ENCODE results near the gene DENND1A.
"Not testable (repeated sequence)": the region's sequence is repeated elsewhere in the genome, so short reads cannot be mapped to it uniquely, and the experiment has no call there.

Gene DENND1A

GRCh38 chr9:123946101-123946821 is 16.3 kb upstream of the DENND1A start:
- H3K4me3 ChIP-seq (ENCODE audit: low read length in 2 of 2) = no peak overlapping the region
- H3K27me3 ChIP-seq (ENCODE audit: control insufficient read depth in 1 of 2, insufficient read depth in 2 of 2, low read length in 2 of 2) = peaks cover 0 to 2% of the 10 kb centered on the region in 2 donors
- H3K9ac ChIP-seq (ENCODE audit: low read length in 2 of 2) = no peak overlapping the region

GRCh38 chr9:123945532-123945931 is 15.6 kb upstream of the DENND1A start:
- Histone ChIP-seq H3K4me3 (ENCODE audit: low read length in 2 of 2) (no peak overlapping the region), H3K36me3 (ENCODE audit: control insufficient read depth in 2 of 2, insufficient read depth in 2 of 2, low read length in 2 of 2) (no peaks in the 10 kb centered on the region), H3K27ac (ENCODE audit: low read length) (no peak overlapping the region), H3K27me3 (ENCODE audit: control insufficient read depth in 1 of 2, insufficient read depth in 2 of 2, low read length in 2 of 2) (peaks cover 0 to 3% of the 10 kb centered on the region in 2 donors), H3K9ac (ENCODE audit: low read length in 2 of 2) (no peak overlapping the region), H3K9me3 (ENCODE audit: control insufficient read depth in 2 of 2, low read length in 2 of 2) (no peaks in the 10 kb centered on the region), H3K4me1 (ENCODE audit: control insufficient read depth, insufficient read depth, low read length) (no peaks in the 10 kb centered on the region)

More at GRCh38 chr9:123946101-123946821, 16.3 kb upstream of the DENND1A start:
- Histone ChIP-seq H3K9me3 (ENCODE audit: control insufficient read depth in 2 of 2, low read length in 2 of 2) (no peaks in the 10 kb centered on the region), H3K4me1 (ENCODE audit: control insufficient read depth, insufficient read depth, low read length) (no peaks in the 10 kb centered on the region), H3K27ac (ENCODE audit: low read length) (no peak overlapping the region), H3K36me3 (ENCODE audit: control insufficient read depth in 2 of 2, insufficient read depth in 2 of 2, low read length in 2 of 2) (no peaks in the 10 kb centered on the region)

GRCh38 chr9:123944464-123944863 is 14.5 kb upstream of the DENND1A start:
- not testable (repeated sequence) for H3K9ac ChIP-seq (ENCODE audit: low read length in 2 of 2); H3K27me3 ChIP-seq (ENCODE audit: control insufficient read depth in 1 of 2, insufficient read depth in 2 of 2, low read length in 2 of 2); H3K36me3 ChIP-seq (ENCODE audit: control insufficient read depth in 2 of 2, insufficient read depth in 2 of 2, low read length in 2 of 2); H3K4me1 ChIP-seq (ENCODE audit: control insufficient read depth, insufficient read depth, low read length); H3K27ac ChIP-seq (ENCODE audit: low read length); H3K4me3 ChIP-seq (ENCODE audit: low read length in 2 of 2); H3K9me3 ChIP-seq (ENCODE audit: control insufficient read depth in 2 of 2, low read length in 2 of 2)

GRCh38 chr9:123943671-123944070 is 13.7 kb upstream of the DENND1A start:
- Histone ChIP-seq H3K4me3 (ENCODE audit: low read length in 2 of 2) (no peak overlapping the region), H3K36me3 (ENCODE audit: control insufficient read depth in 2 of 2, insufficient read depth in 2 of 2, low read length in 2 of 2) (no peaks in the 10 kb centered on the region), H3K9ac (ENCODE audit: low read length in 2 of 2) (no peak overlapping the region), H3K27ac (ENCODE audit: low read length) (no peak overlapping the region), H3K27me3 (ENCODE audit: control insufficient read depth in 1 of 2, insufficient read depth in 2 of 2, low read length in 2 of 2) (peaks cover 0 to 5% of the 10 kb centered on the region in 2 donors), H3K4me1 (ENCODE audit: control insufficient read depth, insufficient read depth, low read length) (no peaks in the 10 kb centered on the region), H3K9me3 (ENCODE audit: control insufficient read depth in 2 of 2, low read length in 2 of 2) (no peaks in the 10 kb centered on the region)

- H3K9me3 ChIP-seq (ENCODE audit: control insufficient read depth in 2 of 2, low read length in 2 of 2) = no peaks in the 10 kb centered on the region
- H3K4me1 ChIP-seq (ENCODE audit: control insufficient read depth, insufficient read depth, low read length) = no peaks in the 10 kb centered on the region
- H3K27me3 ChIP-seq (ENCODE audit: control insufficient read depth in 1 of 2, insufficient read depth in 2 of 2, low read length in 2 of 2) = peaks cover 0 to 10% of the 10 kb centered on the region in 2 donors
- no peak overlapping the region for H3K9ac ChIP-seq (ENCODE audit: low read length in 2 of 2)
- H3K27ac ChIP-seq (ENCODE audit: low read length) = no peak overlapping the region
- no peak overlapping the region for H3K4me3 ChIP-seq (ENCODE audit: low read length in 2 of 2)
- no peaks in the 10 kb centered on the region for H3K36me3 ChIP-seq (ENCODE audit: control insufficient read depth in 2 of 2, insufficient read depth in 2 of 2, low read length in 2 of 2)
These were observed 12.6 kb upstream of the DENND1A start for GRCh38 chr9:123942542-123942941.

- no peak overlapping the region for H3K4me3 ChIP-seq (ENCODE audit: low read length in 2 of 2)
- peaks cover 0 to 10% of the 10 kb centered on the region in 2 donors for H3K27me3 ChIP-seq (ENCODE audit: control insufficient read depth in 1 of 2, insufficient read depth in 2 of 2, low read length in 2 of 2)
- H3K4me1 ChIP-seq (ENCODE audit: control insufficient read depth, insufficient read depth, low read length) = no peaks in the 10 kb centered on the region
- H3K9me3 ChIP-seq (ENCODE audit: control insufficient read depth in 2 of 2, low read length in 2 of 2) = no peaks in the 10 kb centered on the region
- no peaks in the 10 kb centered on the region for H3K36me3 ChIP-seq (ENCODE audit: control insufficient read depth in 2 of 2, insufficient read depth in 2 of 2, low read length in 2 of 2)
- H3K27ac ChIP-seq (ENCODE audit: low read length) = no peak overlapping the region
- H3K9ac ChIP-seq (ENCODE audit: low read length in 2 of 2) = no peak overlapping the region
These were observed 11.7 kb upstream of the DENND1A start for GRCh38 chr9:123941524-123942070.

- H3K36me3 ChIP-seq (ENCODE audit: control insufficient read depth in 2 of 2, insufficient read depth in 2 of 2, low read length in 2 of 2) = no peaks in the 10 kb centered on the region
- H3K4me3 ChIP-seq (ENCODE audit: low read length in 2 of 2) = no peak overlapping the region
- H3K4me1 ChIP-seq (ENCODE audit: control insufficient read depth, insufficient read depth, low read length) = no peaks in the 10 kb centered on the region
- peaks cover 0 to 10% of the 10 kb centered on the region in 2 donors for H3K27me3 ChIP-seq (ENCODE audit: control insufficient read depth in 1 of 2, insufficient read depth in 2 of 2, low read length in 2 of 2)
- no peaks in the 10 kb centered on the region for H3K9me3 ChIP-seq (ENCODE audit: control insufficient read depth in 2 of 2, low read length in 2 of 2)
- no peak overlapping the region for H3K9ac ChIP-seq (ENCODE audit: low read length in 2 of 2)
- no peak overlapping the region for H3K27ac ChIP-seq (ENCODE audit: low read length)
These were observed 11.0 kb upstream of the DENND1A start for GRCh38 chr9:123940721-123941523.

GRCh38 chr9:123938401-123938800 is 8.5 kb upstream of the DENND1A start:
- no peak overlapping the region for H3K4me3 ChIP-seq (ENCODE audit: low read length in 2 of 2)
- H3K27ac ChIP-seq (ENCODE audit: low read length) = no peak overlapping the region
- H3K4me1 ChIP-seq (ENCODE audit: control insufficient read depth, insufficient read depth, low read length) = no peaks in the 10 kb centered on the region
- no peaks in the 10 kb centered on the region for H3K36me3 ChIP-seq (ENCODE audit: control insufficient read depth in 2 of 2, insufficient read depth in 2 of 2, low read length in 2 of 2)
- H3K9ac ChIP-seq (ENCODE audit: low read length in 2 of 2) = no peak overlapping the region
- H3K27me3 ChIP-seq (ENCODE audit: control insufficient read depth in 1 of 2, insufficient read depth in 2 of 2, low read length in 2 of 2) = peaks cover 0 to 10% of the 10 kb centered on the region in 2 donors
- H3K9me3 ChIP-seq (ENCODE audit: control insufficient read depth in 2 of 2, low read length in 2 of 2) = no peaks in the 10 kb centered on the region

- not testable (repeated sequence) for H3K27ac ChIP-seq (ENCODE audit: low read length); H3K9ac ChIP-seq (ENCODE audit: low read length in 2 of 2); H3K27me3 ChIP-seq (ENCODE audit: control insufficient read depth in 1 of 2, insufficient read depth in 2 of 2, low read length in 2 of 2); H3K4me1 ChIP-seq (ENCODE audit: control insufficient read depth, insufficient read depth, low read length); H3K9me3 ChIP-seq (ENCODE audit: control insufficient read depth in 2 of 2, low read length in 2 of 2); H3K36me3 ChIP-seq (ENCODE audit: control insufficient read depth in 2 of 2, insufficient read depth in 2 of 2, low read length in 2 of 2); H3K4me3 ChIP-seq (ENCODE audit: low read length in 2 of 2)
These were observed 6.6 kb upstream of the DENND1A start for GRCh38 chr9:123936575-123936974.

GRCh38 chr9:123933440-123934212 is 3.7 kb upstream of the DENND1A start:
- Histone ChIP-seq H3K27ac (ENCODE audit: low read length) (no peak overlapping the region), H3K4me1 (ENCODE audit: control insufficient read depth, insufficient read depth, low read length) (peaks cover 11% of the 10 kb centered on the region), H3K9ac (ENCODE audit: low read length in 2 of 2) (no peak overlapping the region), H3K36me3 (ENCODE audit: control insufficient read depth in 2 of 2, insufficient read depth in 2 of 2, low read length in 2 of 2) (no peaks in the 10 kb centered on the region), H3K4me3 (ENCODE audit: low read length in 2 of 2) (no peak overlapping the region), H3K27me3 (ENCODE audit: control insufficient read depth in 1 of 2, insufficient read depth in 2 of 2, low read length in 2 of 2) (peaks cover 0 to 4% of the 10 kb centered on the region in 2 donors), H3K9me3 (ENCODE audit: control insufficient read depth in 2 of 2, low read length in 2 of 2) (no peaks in the 10 kb centered on the region)
